ENCODE data around the gene EIF1AD.
"Not testable (repeated sequence)": the region's sequence is repeated elsewhere in the genome, so short reads cannot be mapped to it uniquely, and the experiment has no call there.

- TF ChIP-seq, protein P1, sequence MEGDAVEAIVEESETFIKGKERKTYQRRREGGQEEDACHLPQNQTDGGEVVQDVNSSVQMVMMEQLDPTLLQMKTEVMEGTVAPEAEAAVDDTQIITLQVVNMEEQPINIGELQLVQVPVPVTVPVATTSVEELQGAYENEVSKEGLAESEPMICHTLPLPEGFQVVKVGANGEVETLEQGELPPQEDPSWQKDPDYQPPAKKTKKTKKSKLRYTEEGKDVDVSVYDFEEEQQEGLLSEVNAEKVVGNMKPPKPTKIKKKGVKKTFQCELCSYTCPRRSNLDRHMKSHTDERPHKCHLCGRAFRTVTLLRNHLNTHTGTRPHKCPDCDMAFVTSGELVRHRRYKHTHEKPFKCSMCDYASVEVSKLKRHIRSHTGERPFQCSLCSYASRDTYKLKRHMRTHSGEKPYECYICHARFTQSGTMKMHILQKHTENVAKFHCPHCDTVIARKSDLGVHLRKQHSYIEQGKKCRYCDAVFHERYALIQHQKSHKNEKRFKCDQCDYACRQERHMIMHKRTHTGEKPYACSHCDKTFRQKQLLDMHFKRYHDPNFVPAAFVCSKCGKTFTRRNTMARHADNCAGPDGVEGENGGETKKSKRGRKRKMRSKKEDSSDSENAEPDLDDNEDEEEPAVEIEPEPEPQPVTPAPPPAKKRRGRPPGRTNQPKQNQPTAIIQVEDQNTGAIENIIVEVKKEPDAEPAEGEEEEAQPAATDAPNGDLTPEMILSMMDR (conservative IDR thresholded peaks at IDR 0.05; ENCODE audit: low read length): not testable (repeated sequence)
- TF ChIP-seq EZH2phosphoT487 (IDR thresholded peaks at IDR 0.05; ENCODE audit: borderline replicate concordance): not testable (repeated sequence)
Measured at GRCh38 chr11:65951641-65952040, 50.3 kb downstream of the EIF1AD start.

Measured in Loucy (cell line).